Peyer's patch (tissue), 4 donors: ENCODE measurements around the gene NHERF1.

Source experiments
- POLR2A ChIP-seq, 2 donors: fragments of 450-650 bp; IDR thresholded peaks; one replicate each; pipeline ENCODE4 v1.5.1; 2017; ENCODE audit warnings: antibody characterized with exemption in 2 of 2, mild to moderate bottlenecking in 2 of 2, moderate library complexity in 2 of 2
- TF ChIP-seq, protein P1 (sequence below), 6 experiments: fragments of 450-650 bp in 4 of 6; fragments of 200-600 bp in 2 of 6; sonication (generic) in 1 of 6; IDR thresholded peaks; one replicate each; pipeline ENCODE4 v1.5.1; 2017 to 2019; ENCODE audit warnings: antibody characterized with exemption in 6 of 6, mild to moderate bottlenecking in 3 of 6, moderate library complexity in 1 of 6

DNA sequence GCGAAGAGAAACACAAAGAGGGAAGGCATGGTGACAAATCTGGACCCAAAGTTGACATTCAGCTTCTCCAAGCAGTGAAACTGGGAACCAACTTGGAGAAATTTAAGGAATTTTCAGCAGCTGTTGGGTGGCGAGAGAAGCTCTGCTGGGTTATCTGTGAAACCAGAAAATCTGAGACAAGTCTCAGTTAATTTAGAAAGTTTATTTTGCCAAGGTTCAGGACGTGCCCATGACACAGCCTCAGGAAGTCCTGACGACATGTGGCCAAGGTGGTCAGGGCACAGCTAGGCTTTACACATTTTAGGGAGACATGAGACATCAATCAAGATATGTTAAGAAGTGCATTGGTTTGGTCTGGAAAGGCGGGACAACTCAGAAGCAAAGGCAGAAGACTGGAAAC is 24.5 kb upstream of the NHERF1 start:
- no peak for TF ChIP-seq POLR2A (IDR thresholded peaks at IDR 0.05)
- TF ChIP-seq, protein P1, sequence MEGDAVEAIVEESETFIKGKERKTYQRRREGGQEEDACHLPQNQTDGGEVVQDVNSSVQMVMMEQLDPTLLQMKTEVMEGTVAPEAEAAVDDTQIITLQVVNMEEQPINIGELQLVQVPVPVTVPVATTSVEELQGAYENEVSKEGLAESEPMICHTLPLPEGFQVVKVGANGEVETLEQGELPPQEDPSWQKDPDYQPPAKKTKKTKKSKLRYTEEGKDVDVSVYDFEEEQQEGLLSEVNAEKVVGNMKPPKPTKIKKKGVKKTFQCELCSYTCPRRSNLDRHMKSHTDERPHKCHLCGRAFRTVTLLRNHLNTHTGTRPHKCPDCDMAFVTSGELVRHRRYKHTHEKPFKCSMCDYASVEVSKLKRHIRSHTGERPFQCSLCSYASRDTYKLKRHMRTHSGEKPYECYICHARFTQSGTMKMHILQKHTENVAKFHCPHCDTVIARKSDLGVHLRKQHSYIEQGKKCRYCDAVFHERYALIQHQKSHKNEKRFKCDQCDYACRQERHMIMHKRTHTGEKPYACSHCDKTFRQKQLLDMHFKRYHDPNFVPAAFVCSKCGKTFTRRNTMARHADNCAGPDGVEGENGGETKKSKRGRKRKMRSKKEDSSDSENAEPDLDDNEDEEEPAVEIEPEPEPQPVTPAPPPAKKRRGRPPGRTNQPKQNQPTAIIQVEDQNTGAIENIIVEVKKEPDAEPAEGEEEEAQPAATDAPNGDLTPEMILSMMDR (IDR thresholded peaks at IDR 0.05) = no peak
